NCI-H2227 treated with DMSO at 0.1 percent for 48 hours (cell line): ENCODE measurements around the gene TTLL9.
"Not testable (repeated sequence)": the region's sequence is repeated elsewhere in the genome, so short reads cannot be mapped to it uniquely, and the experiment has no call there.

Experiments
- DNase-seq: peaks from one replicate; lab custom pipeline; 2025; lab: John Stamatoyannopoulos, UW

The TTLL9 gene

GRCh38 chr20:31919410-31920155 is 49.1 kb downstream of the TTLL9 start:
- no peak for DNase-seq

- no peak for DNase-seq
Observed at GRCh38 chr20:31920275-31920855, 49.9 kb downstream of the TTLL9 start.

- DNase-seq = not testable (repeated sequence)
Observed at GRCh38 chr20:31921480-31921879, 51.0 kb downstream of the TTLL9 start.

GRCh38 chr20:31922181-31922580 is 51.7 kb downstream of the TTLL9 start:
- DNase-seq = no peak

GRCh38 chr20:31922588-31922987 is 52.2 kb downstream of the TTLL9 start:
- DNase-seq = no peak

- DNase-seq = no peak
Observed at GRCh38 chr20:31923388-31924331, 53.2 kb downstream of the TTLL9 start.

GRCh38 chr20:31924561-31924960 is 54.1 kb downstream of the TTLL9 start:
- no peak for DNase-seq

GRCh38 chr20:31925631-31926030 is 55.2 kb downstream of the TTLL9 start:
- no peak for DNase-seq

- DNase-seq = no peak
Observed at GRCh38 chr20:31926493-31926892, 56.1 kb downstream of the TTLL9 start.

- DNase-seq = no peak
Observed at GRCh38 chr20:31927627-31928159, 57.3 kb downstream of the TTLL9 start.

GRCh38 chr20:31929631-31930030 is 59.2 kb downstream of the TTLL9 start:
- not testable (repeated sequence) for DNase-seq

GRCh38 chr20:31930779-31931178 is 60.3 kb downstream of the TTLL9 start:
- no peak for DNase-seq

- DNase-seq = no peak
Observed at GRCh38 chr20:31933698-31934097, 63.3 kb downstream of the TTLL9 start.

GRCh38 chr20:31934491-31934890 is 64.1 kb downstream of the TTLL9 start:
- DNase-seq = no peak

- no peak for DNase-seq
Observed at GRCh38 chr20:31934968-31935764, 64.7 kb downstream of the TTLL9 start.

- DNase-seq = no peak
Observed at GRCh38 chr20:31936420-31936819, 66.0 kb downstream of the TTLL9 start.

GRCh38 chr20:31937820-31938219 is 67.4 kb downstream of the TTLL9 start:
- no peak for DNase-seq

- no peak for DNase-seq
Observed at GRCh38 chr20:31939661-31940060, 69.2 kb downstream of the TTLL9 start.

GRCh38 chr20:31943052-31943471 is 72.6 kb downstream of the TTLL9 start:
- DNase-seq = no peak

- no peak for DNase-seq
Observed at GRCh38 chr20:31945319-31945718, 74.9 kb downstream of the TTLL9 start.

GRCh38 chr20:31945785-31946184 is 75.4 kb downstream of the TTLL9 start:
- no peak for DNase-seq

- no peak for DNase-seq
Observed at GRCh38 chr20:31948008-31948407, 77.6 kb downstream of the TTLL9 start.
